ENCODE measurements around the gene CDKL1. TPM values are rescaled to one million over a fixed set of nuclear protein-coding genes. Genes with fewer than 3 reads are reported as not detected.
"Not testable (repeated sequence)": the region's sequence is repeated elsewhere in the genome, so short reads cannot be mapped to it uniquely, and the experiment has no call there.

The CDKL1 gene
- total RNA-seq, 1 donor from 2014 or later = 31.9 TPM

DNA sequence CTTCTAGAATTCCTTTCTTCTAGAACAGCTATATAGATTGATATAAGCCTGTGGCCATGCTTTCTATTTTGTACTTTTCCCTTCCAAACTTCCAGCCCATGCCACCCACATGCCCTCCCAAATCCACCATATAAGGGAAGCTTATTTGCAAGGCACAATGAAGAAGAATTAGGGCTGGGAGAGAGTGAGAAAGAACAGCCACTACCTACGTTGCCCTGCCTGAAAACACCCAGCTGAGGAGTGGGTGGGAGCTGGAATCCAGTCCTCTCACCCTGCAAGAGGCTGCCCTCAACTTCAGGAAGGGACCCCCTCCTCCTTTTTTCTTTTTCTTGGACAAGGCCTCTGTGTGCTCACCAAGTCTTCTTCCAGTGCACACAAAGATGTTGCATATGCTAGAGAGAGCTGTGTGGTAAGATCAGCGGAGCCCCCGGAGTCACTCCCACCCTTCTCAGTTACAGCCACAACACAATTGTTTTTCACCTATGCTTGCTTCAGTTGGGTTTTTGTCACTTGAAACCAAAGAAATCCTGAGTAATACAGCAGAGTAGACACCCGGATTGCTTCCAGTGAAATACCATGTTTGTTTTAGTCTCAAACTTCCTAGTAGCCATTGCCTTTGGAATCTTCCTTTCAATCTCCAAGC, 38.8 kb downstream of the CDKL1 start:
- DNase-seq (ENCODE audit: low read depth in 2 of 2) = no peak

DNA sequence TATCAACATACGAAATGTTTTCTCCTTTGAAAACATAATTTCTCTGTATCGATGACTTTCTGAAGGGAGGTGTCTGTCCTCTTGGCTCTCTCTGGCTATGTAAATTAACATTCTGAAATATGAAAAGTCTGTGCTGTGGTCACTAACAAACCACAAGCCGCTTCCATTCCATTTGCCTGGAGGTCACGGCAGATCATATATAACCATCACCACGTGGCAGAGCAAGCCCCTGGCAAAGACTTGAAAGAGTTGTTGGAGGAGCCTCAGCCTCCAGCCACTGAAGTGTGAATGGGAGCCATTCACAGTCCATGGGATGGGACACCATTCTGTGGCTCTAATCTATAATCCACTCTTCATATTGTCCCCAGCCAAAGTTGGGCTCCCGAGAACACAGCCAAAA, 39.6 kb downstream of the CDKL1 start:
- no peak for DNase-seq (ENCODE audit: low read depth in 2 of 2)

DNA sequence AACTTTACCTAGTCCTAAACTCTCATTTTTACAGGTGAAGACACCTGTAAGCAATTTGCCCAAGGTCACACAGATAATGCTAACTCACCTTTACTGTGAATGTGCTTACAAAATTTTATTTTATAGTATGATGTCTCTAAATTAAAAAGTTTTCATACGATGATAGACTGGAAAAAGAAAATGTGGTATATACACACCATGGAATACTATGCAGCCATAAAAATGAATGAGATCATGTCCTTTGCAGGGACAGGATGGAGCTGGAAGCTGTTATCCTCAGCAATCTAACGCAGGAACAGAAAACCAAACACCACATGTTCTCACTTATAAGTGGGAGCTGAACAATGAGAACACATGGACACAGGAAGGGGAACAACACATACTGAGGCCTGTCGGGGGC, 40.4 kb downstream of the CDKL1 start:
- not testable (repeated sequence) for DNase-seq (ENCODE audit: low read depth in 2 of 2)

DNA sequence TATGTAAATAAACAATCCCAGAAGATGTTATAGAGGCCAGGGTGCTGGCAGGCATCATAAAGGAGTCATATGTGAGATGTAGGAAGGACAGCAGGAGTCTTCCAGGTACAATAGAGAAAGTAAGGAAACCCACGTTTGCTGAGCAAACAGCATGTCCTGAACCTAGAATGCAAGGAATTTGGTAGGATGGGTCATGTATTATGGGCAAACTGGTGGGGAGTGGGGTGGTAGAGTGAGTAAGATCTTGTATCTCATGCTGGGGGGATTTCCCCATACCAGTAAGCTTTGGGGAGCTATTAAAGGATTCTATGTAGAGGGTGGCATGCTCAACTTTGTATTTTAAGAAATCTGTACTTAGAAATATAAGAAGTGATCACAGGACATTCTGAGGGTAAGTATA, 41.0 kb downstream of the CDKL1 start:
- no peak for DNase-seq (ENCODE audit: low read depth in 2 of 2)

DNA sequence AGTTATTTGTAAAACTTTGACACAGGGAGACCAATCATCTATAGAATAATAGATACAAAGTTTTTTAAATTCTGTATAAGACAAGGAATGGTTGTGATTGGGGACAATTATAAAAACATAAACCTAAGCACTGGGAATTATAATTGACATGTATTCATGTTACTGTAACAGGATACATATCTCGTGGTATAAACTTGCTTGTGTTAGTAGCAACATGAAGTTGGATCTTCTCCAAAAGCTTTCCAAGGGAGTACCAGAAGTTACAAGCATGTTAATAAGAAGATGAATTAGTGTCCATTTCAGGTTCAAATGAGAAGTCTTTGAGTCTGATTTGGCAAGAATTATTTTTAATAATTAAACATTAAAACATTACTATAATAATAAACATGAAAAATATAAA, 42.2 kb downstream of the CDKL1 start:
- no peak for DNase-seq (ENCODE audit: low read depth in 2 of 2)

DNA sequence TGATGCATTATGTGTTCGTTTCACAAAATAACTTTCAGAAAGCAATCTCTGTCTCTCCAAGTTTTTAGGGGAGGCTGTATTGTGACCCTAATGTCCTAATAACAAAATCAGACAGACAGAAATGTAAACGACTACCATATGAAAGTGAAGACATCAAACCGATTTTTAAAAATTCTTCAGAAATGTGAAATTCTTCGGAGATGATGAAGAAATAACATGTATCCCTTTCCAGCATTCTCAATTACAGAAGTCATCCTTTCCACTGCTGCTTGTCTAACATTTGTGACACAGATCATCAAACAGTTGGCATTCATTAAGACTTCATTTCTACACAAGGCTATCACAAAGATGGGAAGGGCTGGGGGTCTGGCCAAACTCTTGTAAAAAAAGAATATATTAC, 43.6 kb downstream of the CDKL1 start:
- no peak for DNase-seq (ENCODE audit: low read depth in 2 of 2)

DNA sequence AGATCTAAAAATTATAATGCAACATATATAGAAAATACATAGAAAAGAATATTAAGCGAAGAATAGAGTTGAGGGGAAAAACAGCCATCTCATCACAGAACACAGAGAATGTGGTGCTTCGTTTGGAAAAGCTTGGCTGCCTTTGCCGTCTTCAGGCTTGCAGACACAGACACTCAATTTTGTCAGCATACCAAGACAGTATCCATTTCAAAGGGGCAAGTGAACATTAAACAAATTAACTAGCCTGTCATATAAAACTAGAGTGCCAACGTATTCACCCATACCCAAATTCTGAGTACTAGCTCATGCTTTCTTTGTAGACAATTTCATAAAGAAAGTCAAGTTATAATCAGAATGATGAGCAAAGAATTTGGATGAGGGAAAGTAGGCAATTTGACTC, 44.1 kb downstream of the CDKL1 start:
- no peak for DNase-seq (ENCODE audit: low read depth in 2 of 2)

DNA sequence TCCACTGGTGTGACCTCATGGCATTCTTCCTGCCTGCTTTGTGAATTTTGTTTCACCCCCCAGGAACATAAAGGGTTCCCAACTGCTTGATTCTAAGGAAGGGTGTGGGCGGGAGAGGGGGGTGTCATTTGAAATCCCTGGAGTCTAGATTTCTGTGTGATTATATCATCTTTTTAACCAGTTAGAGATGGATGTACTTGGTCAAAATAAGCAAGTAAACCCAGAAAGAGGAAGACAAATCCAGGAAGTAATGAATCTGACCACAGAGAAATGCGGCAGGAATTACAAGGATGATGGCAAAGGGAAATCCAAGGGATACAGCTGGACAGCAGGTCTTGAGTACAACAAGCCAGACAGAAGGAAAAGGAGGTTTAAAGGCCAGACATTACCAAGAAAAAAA, 45.7 kb downstream of the CDKL1 start:
- DNase-seq (ENCODE audit: low read depth in 2 of 2) = peak in 1 of 2 donors; percentile 89

DNA sequence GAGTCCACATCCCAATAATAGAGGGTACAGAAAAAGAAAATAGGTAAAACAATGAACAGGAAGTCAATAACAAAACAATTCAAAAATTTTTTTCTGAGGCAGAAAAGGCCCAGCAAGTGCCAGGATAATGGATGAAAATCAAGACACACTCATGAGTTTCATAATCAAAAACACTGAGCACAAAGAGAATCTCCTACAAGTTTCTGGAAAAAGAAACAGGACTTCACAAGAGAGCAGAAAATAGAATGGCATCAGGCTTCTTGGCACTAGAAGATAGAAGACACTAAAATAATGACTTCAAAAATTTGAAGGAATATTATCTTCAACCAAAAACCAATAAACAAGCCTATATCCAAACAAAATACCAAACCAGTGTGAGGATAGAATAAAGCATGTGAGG, 47.7 kb downstream of the CDKL1 start:
- DNase-seq (ENCODE audit: low read depth in 2 of 2) = no peak

DNA sequence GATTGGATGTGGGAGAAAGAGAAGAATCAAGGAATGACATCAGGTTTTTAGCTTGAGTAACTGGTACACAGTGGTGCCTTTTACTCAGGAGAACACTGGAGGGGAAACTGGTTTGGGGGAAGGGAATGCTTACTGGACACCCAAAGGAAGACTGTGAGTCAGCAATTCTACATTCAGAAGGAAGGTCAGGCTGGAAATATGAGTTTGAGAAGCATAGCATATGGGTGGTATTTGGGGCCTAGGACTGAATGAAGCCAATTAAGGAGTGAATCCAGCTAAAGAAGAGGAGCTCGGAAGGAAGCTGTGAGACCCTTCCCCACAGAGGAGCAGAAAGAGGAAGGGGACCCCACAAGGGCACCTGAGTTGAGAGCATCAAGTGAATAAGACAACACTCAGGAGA, 49.2 kb downstream of the CDKL1 start:
- peak in 1 of 2 donors; percentile 67 for DNase-seq (ENCODE audit: low read depth in 2 of 2)

DNA sequence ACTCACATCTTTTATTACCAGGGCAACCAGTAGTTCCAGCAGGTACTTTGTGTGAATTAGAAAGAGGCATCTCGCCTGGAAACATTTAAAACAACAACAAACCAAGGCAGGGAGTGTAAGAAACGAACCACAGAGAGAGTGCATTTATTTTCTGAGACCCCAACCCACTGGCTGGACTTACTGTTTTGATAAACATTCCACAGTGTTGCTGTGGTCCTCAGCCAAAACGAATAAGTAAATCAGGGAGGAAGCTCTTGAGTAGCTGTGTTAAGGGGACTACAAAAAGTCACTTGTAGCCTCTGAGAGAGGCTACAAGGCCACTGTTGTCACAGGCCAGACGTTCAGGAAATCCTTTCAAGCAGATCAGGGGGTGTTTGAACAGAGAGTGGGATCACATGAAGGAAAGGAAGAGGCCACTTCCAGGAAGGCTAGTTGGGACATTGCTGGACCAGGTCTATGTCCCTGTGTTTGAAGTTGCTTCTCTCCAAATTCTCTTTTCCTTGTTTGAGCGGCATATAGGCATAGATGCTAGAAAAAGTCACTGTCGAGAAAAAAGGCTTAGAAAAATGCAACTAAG, 50.7 kb downstream of the CDKL1 start:
- peak in 1 of 2 donors; percentile 68 for DNase-seq (ENCODE audit: low read depth in 2 of 2)

DNA sequence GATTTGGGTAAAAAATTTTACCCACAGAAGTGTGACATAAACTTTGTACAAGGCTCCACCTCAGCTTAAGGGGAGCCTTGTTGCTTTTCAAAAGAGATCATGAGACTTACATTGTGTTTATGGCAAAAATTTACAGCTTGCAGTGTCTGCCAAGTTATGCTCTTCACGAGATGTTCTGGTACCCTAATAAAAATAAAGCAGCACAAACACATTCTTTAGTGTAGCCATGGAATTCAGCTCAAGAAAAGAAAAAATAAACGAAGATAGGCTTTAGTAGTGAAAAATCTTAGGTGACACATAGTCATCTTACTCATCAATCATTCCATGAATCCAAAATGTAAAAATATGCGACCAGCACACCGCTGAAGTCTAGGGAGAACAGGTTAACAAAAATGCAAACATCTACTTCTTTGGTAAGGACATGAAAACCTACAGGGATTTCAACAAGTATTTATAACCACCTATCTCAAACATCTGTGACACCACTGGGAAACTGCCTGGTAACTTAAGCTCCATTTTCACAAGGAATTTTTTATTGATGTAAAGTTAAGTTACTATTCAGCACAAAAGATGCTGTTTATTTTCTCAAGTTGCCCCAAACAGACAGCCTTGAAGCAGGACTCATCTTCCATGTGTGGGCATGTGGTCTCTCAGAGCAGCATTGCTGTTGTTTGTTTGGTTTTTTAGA, 51.7 kb downstream of the CDKL1 start:
- DNase-seq (ENCODE audit: low read depth in 2 of 2) = no peak

DNA sequence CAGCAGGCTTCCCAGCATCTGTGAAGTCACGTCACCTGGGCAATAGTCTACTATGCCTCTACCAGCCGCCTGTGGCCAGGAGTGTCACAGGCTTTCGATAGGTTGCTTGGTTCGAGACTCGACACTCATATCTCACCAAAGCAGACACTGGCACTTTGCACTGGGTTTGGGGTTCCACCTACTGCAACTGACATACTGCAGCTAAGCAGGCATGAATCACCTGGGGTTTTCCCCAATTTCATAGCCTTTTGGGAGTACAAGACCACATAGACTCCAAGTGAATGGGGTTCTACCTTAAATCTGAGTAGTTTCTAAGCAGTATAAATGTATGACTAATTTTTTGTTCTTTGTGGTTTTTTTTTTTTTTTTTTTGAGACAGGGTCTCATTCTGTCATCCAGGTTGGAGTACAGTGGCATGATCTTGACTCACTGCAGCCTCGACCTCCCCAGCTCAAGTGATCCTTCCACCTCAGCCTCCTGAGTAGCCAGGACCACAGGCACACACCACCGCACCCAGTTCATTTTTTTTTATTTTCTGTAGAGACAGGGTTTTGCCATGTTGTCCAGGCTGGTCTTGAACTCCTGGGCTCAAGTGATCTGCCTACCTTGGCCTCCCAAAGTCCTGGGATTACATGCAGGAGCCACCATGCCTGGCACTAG, 52.4 kb downstream of the CDKL1 start:
- DNase-seq (ENCODE audit: low read depth in 2 of 2) = no peak

DNA sequence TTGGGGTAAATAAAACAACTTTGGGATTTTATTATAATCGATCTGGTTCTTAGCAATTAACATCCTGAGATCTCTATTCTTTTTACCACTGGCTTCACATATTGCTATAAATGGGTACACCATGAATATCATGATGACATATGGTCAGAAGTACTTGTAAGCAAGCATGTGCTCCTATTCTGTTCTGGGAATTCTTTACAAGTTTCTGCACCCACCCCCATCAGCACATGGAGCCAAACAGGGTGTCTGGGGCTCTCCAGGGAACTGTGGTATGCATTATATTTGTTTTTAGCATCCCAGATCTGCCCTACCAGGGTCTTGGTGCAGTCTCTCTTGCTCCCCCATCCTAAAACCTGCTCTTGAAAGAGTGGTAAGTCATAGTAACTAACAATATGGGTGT, 53.2 kb downstream of the CDKL1 start:
- no peak for DNase-seq (ENCODE audit: low read depth in 2 of 2)

DNA sequence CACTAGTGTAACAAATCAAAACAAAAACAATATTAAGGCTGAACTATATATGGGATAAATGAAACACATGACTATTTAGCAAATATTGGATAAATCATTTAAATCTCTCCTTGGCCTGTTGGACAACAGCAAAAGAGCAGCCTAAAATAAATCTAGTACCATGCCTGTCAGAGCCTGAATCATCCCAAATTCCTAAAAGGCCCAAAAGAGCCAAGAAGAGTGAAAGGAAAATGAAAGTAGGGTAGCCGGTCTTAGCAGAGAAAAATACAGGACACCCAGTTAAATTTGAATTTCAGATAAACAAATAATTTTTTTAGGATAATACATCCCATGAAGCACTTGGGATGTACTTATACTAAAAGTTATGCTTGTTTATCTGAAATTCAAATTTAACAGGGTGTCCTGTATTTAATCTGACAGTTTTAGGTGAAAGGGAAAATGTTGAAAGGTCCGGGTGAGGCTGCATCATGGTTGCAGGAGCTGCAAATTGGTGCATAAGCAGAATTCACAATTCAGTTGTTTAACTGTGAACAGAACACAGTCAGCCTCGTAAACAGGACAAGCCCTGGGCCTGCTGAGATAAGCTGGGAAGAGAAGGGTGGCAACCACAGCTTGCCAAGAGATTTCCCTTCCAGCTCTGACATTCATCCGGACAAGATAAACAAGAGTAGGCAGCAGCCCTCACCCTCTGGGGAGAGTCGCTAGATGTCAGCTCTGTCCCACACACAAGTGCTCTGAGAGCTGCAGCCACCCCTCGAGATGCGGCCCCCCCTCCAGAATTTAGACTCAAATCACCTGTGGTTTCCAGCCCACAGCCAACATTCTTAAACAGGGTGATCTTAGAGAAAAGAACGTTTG, 54.2 kb downstream of the CDKL1 start:
- peak; percentile 85 to 97 for DNase-seq (ENCODE audit: low read depth in 2 of 2)

DNA sequence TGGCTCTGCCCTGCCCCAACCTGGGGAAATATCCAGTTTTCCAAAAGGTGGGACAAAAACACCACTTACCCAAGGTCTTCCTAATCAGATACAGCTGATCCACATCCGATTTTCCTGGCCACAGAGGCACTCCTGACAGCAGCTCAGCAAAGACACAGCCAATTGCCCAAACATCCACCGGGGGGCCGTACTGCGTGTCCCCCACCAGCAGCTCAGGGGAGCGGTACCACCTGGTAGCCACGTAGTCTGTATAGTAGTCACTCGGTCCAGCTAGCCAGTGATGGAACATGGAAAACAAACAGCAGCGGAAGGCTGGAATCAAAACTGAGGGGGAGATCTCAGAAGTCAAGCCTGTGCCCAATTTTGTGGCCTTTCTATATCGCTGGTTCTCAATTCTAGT, 55.7 kb downstream of the CDKL1 start:
- DNase-seq (ENCODE audit: low read depth in 2 of 2) = no peak

DNA sequence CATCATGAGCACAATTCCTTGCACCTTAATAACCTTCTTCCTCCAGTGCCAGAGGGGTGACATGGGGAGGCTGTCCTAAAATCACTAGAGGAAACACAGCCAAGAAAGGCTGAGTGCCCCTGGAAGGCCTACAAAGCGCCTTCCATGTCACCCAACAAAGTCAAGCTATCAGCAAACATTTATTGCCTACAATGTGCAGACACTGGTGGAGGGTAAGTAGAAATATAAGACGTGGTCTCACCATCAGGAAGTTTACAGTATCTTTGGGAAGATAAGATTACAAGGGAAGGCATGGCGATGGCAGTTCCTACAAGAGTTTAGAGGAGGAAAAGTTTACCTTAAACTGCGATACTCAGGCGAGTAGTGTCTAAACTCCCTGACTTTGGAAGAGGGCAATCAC, 56.6 kb downstream of the CDKL1 start:
- DNase-seq (ENCODE audit: low read depth in 2 of 2) = no peak

DNA sequence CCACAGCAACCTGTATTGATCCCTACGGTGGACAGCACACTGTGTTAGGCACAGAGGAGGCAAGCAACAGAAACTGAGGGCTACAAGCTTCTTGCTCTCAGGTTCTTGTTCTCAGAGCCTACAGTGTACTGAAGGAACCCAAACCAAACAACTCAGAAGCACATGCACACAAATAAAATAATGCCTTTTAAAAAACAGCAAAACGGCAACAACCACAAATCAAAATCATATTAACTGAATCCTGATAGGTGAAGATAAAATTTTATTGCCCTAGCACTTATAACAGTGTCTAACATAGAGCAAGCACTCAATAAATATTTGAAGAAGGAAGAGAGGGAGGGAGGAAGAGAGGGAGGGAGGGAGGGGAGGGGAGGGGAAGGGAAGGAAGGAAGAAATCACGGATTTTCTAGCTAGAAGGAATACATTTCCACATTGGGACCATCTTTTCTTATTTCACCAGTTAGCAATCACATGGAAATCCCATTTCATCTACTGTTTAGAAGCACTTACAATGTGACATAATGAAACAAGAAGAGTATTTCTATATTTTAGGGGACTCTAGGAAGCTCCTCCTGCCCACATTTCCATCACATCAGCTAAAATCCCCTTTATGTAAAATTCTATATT, 57.4 kb downstream of the CDKL1 start:
- DNase-seq (ENCODE audit: low read depth in 2 of 2) = no peak

DNA sequence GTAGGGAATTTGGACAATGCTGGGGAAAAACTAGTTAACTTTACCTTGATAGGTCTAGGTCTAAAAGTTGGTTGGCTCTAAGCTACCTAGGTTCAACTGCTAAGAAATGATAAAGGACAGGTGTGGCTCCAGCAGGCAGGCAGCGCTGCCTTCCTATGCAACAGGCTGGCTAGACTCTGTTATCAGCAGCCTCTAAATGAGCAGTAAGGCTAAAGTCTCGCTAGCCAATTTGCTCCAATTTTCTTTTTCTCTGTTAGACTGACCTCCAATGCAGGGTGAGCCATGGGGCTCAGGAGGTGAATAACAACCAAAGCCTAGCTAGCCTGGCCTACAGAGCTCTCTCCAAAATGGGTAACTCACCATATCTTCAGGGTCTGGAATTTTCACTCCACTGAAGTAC, 58.1 kb downstream of the CDKL1 start:
- no peak for DNase-seq (ENCODE audit: low read depth in 2 of 2)

DNA sequence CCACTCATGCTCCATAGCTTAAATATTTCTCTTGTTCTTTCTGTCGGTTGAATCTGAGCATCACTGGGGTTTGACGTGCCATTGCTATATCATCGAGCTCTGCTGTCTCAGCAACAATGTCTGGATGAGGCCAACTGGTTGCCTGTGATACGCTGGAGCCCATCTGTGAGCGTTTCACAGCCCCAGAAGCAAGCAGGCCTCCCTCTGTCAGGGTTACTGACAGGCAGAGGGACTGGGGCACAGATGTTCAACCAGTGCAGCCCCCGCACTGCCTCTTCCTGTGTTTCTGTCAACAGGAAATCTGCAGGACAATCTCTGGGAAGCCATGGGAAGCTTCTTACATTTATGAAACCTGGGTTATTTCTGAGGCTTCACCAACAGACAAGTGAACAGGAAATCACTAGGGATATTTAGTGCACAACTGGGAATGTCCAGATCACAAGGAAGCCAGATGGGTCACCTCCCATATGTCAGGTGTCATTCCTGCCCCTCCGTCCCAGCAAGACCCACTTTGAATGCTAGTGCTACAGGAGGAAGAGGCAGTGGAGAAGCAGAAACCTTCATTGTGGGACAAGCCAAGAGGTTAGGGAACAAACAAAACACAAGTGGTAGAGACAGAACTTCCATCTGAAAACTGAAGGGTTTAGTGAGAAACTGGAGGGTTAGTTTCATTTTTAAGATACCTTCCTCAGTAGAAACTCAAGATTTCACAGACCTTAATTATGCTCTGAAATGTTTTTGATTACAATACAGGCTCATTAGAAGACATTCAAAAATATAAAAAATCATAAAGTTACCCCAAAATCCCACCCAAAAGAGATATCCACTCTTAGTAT, 60.5 kb downstream of the CDKL1 start:
- peak; percentile 87 to 92 for DNase-seq (ENCODE audit: low read depth in 2 of 2)
